Amniotic stem cell (primary cell): ENCODE data around the gene DNAJC5.

Experiments
- DNase-seq: peaks from one replicate; lab custom pipeline; 2025; lab: John Stamatoyannopoulos, UW

The DNAJC5 gene

GRCh38 chr20:63980806-63981728, 86.1 kb downstream of the DNAJC5 start, which contains the start of gene PRPF6:
Gene PRPF6, plus strand, starts transcription at chr20:63981132. Its CDS starts 114 bp downstream, at chr20:63981246.
- DNase-seq = peak; percentile 95

- DNase-seq = no peak
These were observed 88.0 kb downstream of the DNAJC5 start for GRCh38 chr20:63982937-63983336.
